ENCODE measurements around the gene ZNF141.
"Not testable (repeated sequence)": the region's sequence is repeated elsewhere in the genome, so short reads cannot be mapped to it uniquely, and the experiment has no call there.

ZNF141 gene

GRCh38 chr4:386708-387105 is 49.1 kb downstream of the ZNF141 start:
- TF ChIP-seq, protein P1, sequence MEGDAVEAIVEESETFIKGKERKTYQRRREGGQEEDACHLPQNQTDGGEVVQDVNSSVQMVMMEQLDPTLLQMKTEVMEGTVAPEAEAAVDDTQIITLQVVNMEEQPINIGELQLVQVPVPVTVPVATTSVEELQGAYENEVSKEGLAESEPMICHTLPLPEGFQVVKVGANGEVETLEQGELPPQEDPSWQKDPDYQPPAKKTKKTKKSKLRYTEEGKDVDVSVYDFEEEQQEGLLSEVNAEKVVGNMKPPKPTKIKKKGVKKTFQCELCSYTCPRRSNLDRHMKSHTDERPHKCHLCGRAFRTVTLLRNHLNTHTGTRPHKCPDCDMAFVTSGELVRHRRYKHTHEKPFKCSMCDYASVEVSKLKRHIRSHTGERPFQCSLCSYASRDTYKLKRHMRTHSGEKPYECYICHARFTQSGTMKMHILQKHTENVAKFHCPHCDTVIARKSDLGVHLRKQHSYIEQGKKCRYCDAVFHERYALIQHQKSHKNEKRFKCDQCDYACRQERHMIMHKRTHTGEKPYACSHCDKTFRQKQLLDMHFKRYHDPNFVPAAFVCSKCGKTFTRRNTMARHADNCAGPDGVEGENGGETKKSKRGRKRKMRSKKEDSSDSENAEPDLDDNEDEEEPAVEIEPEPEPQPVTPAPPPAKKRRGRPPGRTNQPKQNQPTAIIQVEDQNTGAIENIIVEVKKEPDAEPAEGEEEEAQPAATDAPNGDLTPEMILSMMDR (IDR thresholded peaks at IDR 0.05; ENCODE audit: low read depth, low read length): no peak
- H3K4me3 ChIP-seq (ENCODE audit: low read depth, low read length): no peak overlapping the region

DNA sequence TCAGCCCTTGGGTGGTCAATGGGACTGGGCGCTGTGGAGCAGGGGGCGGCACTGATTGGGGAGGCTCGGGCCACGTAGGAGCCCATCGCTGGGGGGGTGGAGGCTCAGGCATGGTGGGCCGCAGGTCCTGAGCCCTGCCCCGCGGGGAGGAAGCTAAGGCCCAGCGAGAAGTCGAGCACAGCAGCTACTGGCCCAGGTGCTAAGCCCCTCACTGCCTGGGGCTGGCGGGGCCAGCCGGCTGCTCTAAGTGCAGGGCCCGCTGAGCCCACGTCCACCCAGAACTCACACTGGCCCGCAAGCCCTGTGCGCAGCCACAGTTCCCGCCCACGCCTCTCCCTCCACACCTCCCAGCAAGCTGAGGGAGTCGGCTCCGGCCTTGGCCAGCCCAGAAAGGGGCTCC is 66.4 kb downstream of the ZNF141 start:
- H3K4me3 ChIP-seq (ENCODE audit: low read depth, low read length): no peak overlapping the region
- TF ChIP-seq, protein P1 (IDR thresholded peaks at IDR 0.05; ENCODE audit: low read depth, low read length): no peak

GRCh38 chr4:408321-408720 is 70.7 kb downstream of the ZNF141 start:
- H3K4me3 ChIP-seq (ENCODE audit: low read depth, low read length): not testable (repeated sequence)

- H3K4me3 ChIP-seq (ENCODE audit: low read depth, low read length): no peak overlapping the region
- TF ChIP-seq, protein P1 (IDR thresholded peaks at IDR 0.05; ENCODE audit: low read depth, low read length): no peak
Observed at GRCh38 chr4:422587-422986, 85.0 kb downstream of the ZNF141 start.

Measured in WI38 (cell line).